Heart left ventricle (tissue), 16 donors: ENCODE measurements around the gene TMEM51. TPM values are rescaled to one million over a fixed set of nuclear protein-coding genes. Genes with fewer than 3 reads are reported as not detected.

ENCODE experiments used
- ATAC-seq, 4 donors: fragments of 200-7000 bp; cut with Tn5 transposase; one replicate each; pipeline ENCODE4 v1.9.1; 2020 to 2022; ENCODE audit warnings: moderate library complexity in 4 of 4, mild to moderate bottlenecking in 3 of 4, moderate number of reproducible peaks in 1 of 4
- DNase-seq, 5 donors: peaks; one replicate each; pipeline ENCODE4 v3.0.0-alpha.2; 2020
- H3K27ac ChIP-seq, 12 donors: fragments of 200-600 bp; sonication (generic) in 4 of 12; one replicate each; pipeline versions ENCODE4 v1.5.0 to v1.8.0; 2016 to 2022; ENCODE audit warnings: mild to moderate bottlenecking in 2 of 12
- H3K27me3 ChIP-seq, 9 donors: fragments of 200-600 bp; sonication (generic) in 2 of 9; one replicate each; pipeline versions ENCODE4 v1.5.1 to v1.8.0; 2016 to 2022; ENCODE audit warnings: mild to moderate bottlenecking in 3 of 9
- H3K36me3 ChIP-seq, 9 donors: fragments of 200-600 bp; sonication (generic) in 2 of 9; one replicate each; pipeline versions ENCODE4 v1.5.0 to v1.8.0; 2018 to 2022; ENCODE audit warnings: mild to moderate bottlenecking in 2 of 9
- H3K4me1 ChIP-seq, 12 donors: fragments of 200-600 bp; sonication (generic) in 4 of 12; one replicate each; pipeline versions ENCODE4 v1.5.0 to v1.8.0; 2016 to 2022; ENCODE audit warnings: mild to moderate bottlenecking in 3 of 12
- H3K4me3 ChIP-seq, 12 donors: fragments of 200-600 bp; sonication (generic) in 4 of 12; one replicate each; pipeline versions ENCODE4 v1.5.0 to v1.8.0; 2017 to 2022; ENCODE audit warnings: mild to moderate bottlenecking in 9 of 12, moderate library complexity in 4 of 12
- H3K9me3 ChIP-seq, 12 donors: fragments of 200-600 bp; sonication (generic) in 4 of 12; one replicate each; pipeline versions ENCODE4 v1.5.0 to v1.8.0; 2016 to 2022; ENCODE audit warnings: mild to moderate bottlenecking in 1 of 12
- POLR2A ChIP-seq, 2 donors: fragments of 450-650 bp; IDR thresholded peaks; one replicate each; pipeline ENCODE4 v1.6.1; 2017; ENCODE audit warnings: antibody characterized with exemption in 2 of 2, mild to moderate bottlenecking in 2 of 2, moderate library complexity in 2 of 2
- WGBS, 4 donors: extraction: QIAGEN DNeasy Blood & Tissue Kit in 2 of 4; methylation state at CpG; one replicate each; pipeline versions ENCODE4 v1.1.5 to v1.1.7; 2013 to 2018; 5-methylcytosine and 5-hydroxymethylcytosine counted together
- intact Hi-C, 10 donors: fragments of 100-400 bp; cut with DNase I; formaldehyde crosslinking; loops; one replicate each; pipeline versions ENCODE4 v1.11.1 to v1.14.2; 2022
- polyA plus RNA-seq, 2 donors: library from polyadenylated mRNA; stranded (reverse); fragments of 200-250 nt; gene quantifications; one replicate each; pipeline ENCODE4 v1.2.3, GENCODE V29; 2013
- total RNA-seq, 9 donors: library from RNA; depleted of rRNA in 2 of 9; stranded (reverse); fragments of >200 nt in 2 of 9; fragmentation: NEBNext Ultra II Directional in 3 of 9; extraction: Animal tissue kit (Norgen Biotek cat#: 25700) in 3 of 9; gene quantifications; one replicate each; pipeline versions ENCODE4 v1.1.0 to v1.2.4, GENCODE V29; 2016 to 2023
- TF ChIP-seq, protein P1 (sequence below), 12 donors: fragments of 200-600 bp; sonication (generic) in 4 of 12; IDR thresholded peaks; one replicate each; pipeline versions ENCODE4 v1.5.0 to v1.8.0; 2018 to 2022; ENCODE audit warnings: antibody characterized with exemption in 12 of 12, mild to moderate bottlenecking in 5 of 12
- donor health status: ischemic (EF 13 %, LVEDD 7.1; RV severe dilation, severe dysfunction).
- donor health status: healthy with polysubstance abuse.
- donor health status: DM: no; HTN: yes; CAD: no.
- donor health status: DM: no; HTN: no; CAD: no.
- donor health status: ischemic (EF 25% LVEDD 6.9; RV normal size, moderate dysfunction).
- donor health status: ischemic (EF 25% LVEDD 5.7; RV mildly dilated, moderate dysfunction).
- donor health status: healthy.
- donor health status: DM: yes; HTN: yes; CAD: no.
- donor health status: ischemic (EF 35%, LVEDD 5.7; RV mildly dilated, moderate dysfunction).
- donor health status: nonischemic (EF 11% LVEDD 7.7; RV severe dilation, severe dysfunction).
- donor health status: DM: yes; HTN: yes; CAD: no.
- donor health status: PGD.
- donor health status: ischemic (EF 29% LVEDD 5.4; RV normal size, mild dysfunction).
- donor health status: nonischemic (EF 23%, LVEDD 6.1; RV moderate dilation, normal function).

The TMEM51 gene
- total and polyA plus RNA-seq, 11 donors = 2.0 to 9.5 (median 3.8) TPM

DNA sequence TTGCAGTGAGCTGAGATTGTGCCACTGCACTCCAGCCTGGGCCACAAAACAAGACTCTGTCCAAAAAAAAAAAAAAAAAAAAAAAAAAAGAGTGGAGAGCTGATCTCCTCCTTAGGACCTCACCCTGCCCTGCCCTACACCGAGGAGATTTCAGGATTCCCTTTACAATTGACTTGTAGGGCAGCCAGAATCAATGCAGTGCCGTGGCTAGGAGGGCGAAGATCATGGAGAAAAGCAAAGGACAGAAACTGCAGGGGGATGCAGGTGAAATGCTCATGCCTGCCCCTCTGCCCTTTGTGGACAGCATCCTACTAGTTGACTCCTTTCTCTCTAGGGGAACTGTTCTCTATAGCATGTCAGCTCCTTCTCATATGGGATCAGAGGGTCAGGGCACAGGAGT is 103.0 kb downstream of the TMEM51 start:
- H3K4me1 ChIP-seq = peaks cover 0 to 52% (median 5%) of the 10 kb centered on the region in 12 donors
- DNase-seq = no peak
- WGBS, 4 donors = 91 to 96% (median 94%) methylated on average over 3 of the region's 3 CpGs

DNA sequence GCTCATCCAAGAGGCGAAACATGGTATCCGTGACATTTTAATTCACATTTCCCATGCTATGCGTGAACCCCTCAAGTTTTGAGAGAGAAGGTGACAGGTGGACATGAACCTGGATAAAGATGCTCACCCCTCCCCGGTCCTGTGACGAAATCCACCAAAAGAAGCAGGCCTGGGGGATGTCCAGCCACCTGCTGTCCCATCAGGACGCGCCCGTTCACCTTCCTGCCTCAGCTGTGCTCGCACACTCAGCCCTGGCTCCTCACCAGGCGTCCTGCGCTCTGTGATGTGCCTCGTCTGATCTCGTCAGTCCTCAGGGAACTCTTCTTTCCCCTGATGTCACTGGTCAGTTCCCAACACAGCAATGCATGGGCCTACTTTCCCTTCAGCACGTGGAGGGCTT is 103.8 kb downstream of the TMEM51 start:
- Histone ChIP-seq H3K9me3 (no peaks in the 10 kb centered on the region), H3K36me3 (no peaks in the 10 kb centered on the region), H3K27me3 (peaks cover 0 to 4% (median 0%) of the 10 kb centered on the region in 9 donors), H3K4me3 (no peak overlapping the region), H3K27ac (peak overlapping the region in 1 of 12 donors; percentile 86), H3K4me1 (peaks cover 0 to 59% (median 5%) of the 10 kb centered on the region in 12 donors)
- WGBS, 4 donors = 78 to 94% (median 89%) methylated on average over 14 of the region's 14 CpGs
- TF ChIP-seq, protein P1, sequence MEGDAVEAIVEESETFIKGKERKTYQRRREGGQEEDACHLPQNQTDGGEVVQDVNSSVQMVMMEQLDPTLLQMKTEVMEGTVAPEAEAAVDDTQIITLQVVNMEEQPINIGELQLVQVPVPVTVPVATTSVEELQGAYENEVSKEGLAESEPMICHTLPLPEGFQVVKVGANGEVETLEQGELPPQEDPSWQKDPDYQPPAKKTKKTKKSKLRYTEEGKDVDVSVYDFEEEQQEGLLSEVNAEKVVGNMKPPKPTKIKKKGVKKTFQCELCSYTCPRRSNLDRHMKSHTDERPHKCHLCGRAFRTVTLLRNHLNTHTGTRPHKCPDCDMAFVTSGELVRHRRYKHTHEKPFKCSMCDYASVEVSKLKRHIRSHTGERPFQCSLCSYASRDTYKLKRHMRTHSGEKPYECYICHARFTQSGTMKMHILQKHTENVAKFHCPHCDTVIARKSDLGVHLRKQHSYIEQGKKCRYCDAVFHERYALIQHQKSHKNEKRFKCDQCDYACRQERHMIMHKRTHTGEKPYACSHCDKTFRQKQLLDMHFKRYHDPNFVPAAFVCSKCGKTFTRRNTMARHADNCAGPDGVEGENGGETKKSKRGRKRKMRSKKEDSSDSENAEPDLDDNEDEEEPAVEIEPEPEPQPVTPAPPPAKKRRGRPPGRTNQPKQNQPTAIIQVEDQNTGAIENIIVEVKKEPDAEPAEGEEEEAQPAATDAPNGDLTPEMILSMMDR (IDR thresholded peaks at IDR 0.05) = no peak
- TF ChIP-seq POLR2A (IDR thresholded peaks at IDR 0.05) = no peak
- no peak for DNase-seq
- intact Hi-C loops = no loop called here
- no peak for ATAC-seq

More for the DNA sequence above, 103.0 kb downstream of the TMEM51 start:
- Histone ChIP-seq H3K36me3 (no peaks in the 10 kb centered on the region), H3K9me3 (no peaks in the 10 kb centered on the region), H3K4me3 (no peak overlapping the region), H3K27ac (no peak overlapping the region), H3K27me3 (peaks cover 0 to 4% (median 0%) of the 10 kb centered on the region in 9 donors)
- intact Hi-C loops = no loop called here
- TF ChIP-seq, protein P1 (IDR thresholded peaks at IDR 0.05) = no peak
- TF ChIP-seq POLR2A (IDR thresholded peaks at IDR 0.05) = no peak
- ATAC-seq = no peak

DNA sequence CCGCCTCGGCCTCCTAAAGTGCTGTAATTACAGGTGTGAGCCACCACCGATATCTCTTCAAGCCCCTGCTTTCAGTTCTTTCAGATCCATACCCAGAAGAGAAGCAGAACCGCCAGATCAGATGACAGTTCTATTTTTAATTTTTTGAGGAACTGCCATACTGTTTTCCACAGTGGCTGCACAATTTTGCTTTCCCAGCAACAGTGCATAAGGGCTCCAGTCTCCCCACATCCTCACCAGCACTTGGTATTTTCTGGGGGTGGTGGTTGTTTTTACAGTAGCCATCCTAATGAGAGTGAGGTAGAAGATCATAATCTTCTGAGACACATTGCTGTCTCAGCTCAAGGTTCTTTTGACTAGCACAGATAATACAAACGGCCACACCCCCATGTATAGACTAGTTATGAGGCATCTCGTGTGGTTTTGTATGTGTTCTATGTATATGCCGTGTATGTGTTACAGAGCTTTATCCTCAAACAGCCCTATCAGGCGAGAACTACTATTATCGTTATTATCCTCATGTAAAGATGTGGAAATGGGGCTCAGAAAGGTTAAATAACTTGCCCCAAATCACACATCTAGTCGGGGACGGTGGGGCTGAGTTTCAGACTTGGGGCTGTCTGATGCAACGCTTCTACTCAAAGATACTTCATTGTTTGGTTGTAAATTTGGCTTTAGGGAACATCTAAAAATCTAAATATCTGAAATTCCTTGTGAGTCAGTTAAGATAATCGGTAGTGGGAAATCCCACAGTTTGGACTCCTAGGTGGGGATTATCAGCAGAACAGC is 105.5 kb downstream of the TMEM51 start:
- H3K9me3 ChIP-seq = no peaks in the 10 kb centered on the region
- H3K27ac ChIP-seq = peak overlapping the region in 3 of 12 donors; percentile 13 to 86 (median 24)
- intact Hi-C loops = no loop called here
- H3K4me3 ChIP-seq = no peak overlapping the region
- ATAC-seq (peak in 3 of 4 donors; percentile 27 to 52 (median 29)), DNase-seq (no peak)
- 78 to 81% (median 79%) methylated on average over 13 of the region's 13 CpGs for WGBS, 4 donors
- TF ChIP-seq POLR2A (IDR thresholded peaks at IDR 0.05) = no peak
- TF ChIP-seq, protein P1 (IDR thresholded peaks at IDR 0.05) = no peak
- H3K27me3 ChIP-seq = no peaks in the 10 kb centered on the region
- H3K4me1 ChIP-seq = peaks cover 0 to 63% (median 5%) of the 10 kb centered on the region in 12 donors
- no peaks in the 10 kb centered on the region for H3K36me3 ChIP-seq

DNA sequence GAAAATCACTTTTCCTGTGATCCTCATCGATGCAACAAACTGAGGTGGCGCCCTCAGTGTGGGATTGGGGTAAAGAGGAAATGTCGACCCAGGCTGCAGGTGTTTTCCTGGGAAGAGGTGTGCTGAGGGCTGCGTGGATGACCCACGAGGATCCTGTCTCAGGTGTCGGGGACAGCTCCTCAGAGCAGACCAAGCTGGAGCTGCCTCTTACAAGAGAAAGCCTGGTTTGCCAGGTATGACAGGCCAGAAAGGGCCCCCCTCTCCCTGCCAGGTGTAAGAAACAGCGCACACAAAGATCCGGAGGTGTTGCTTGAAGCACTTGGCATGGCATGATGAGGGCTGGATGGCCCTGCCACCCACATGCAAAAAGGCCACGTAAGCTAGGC is 106.1 kb downstream of the TMEM51 start:
- DNase-seq (no peak), ATAC-seq (no peak)
- intact Hi-C loops = no loop called here
- TF ChIP-seq, protein P1 (IDR thresholded peaks at IDR 0.05) = no peak
- TF ChIP-seq POLR2A (IDR thresholded peaks at IDR 0.05) = no peak
- Histone ChIP-seq H3K4me3 (no peak overlapping the region), H3K9me3 (peaks cover 0 to 1% (median 0%) of the 10 kb centered on the region in 12 donors), H3K4me1 (peaks cover 0 to 66% (median 5%) of the 10 kb centered on the region in 12 donors), H3K27ac (peak overlapping the region in 3 of 12 donors; percentile 13 to 86 (median 25)), H3K36me3 (no peaks in the 10 kb centered on the region), H3K27me3 (no peaks in the 10 kb centered on the region)
- WGBS, 4 donors = 91 to 94% (median 92%) methylated on average over 9 of the region's 9 CpGs
